Spleen (tissue), 7 donors: ENCODE data around the gene MTLN.

Experiments used
- CTCF ChIP-seq, 11 experiments: fragments of 200-600 bp in 7 of 11; fragments of 450-650 bp in 4 of 11; sonication (generic) in 4 of 11; IDR thresholded peaks in 8 of 11; conservative IDR thresholded peaks in 3 of 11; 1 replicate in 7 of 11; 2 replicates in 4 of 11; pipeline versions ENCODE4 v1.4.0 to v1.8.0; 2016 to 2021; ENCODE audit warnings: antibody characterized with exemption in 11 of 11, inconsistent platforms in 4 of 11, mild to moderate bottlenecking in 1 of 11
- POLR2A ChIP-seq, 3 donors: fragments of 450-650 bp; IDR thresholded peaks; one replicate each; pipeline ENCODE4 v1.5.1; 2017; ENCODE audit warnings: antibody characterized with exemption in 3 of 3, mild to moderate bottlenecking in 1 of 3
- POLR2AphosphoS5 ChIP-seq, 3 donors: sonication (generic); formaldehyde crosslinking; IDR thresholded peaks; one replicate each; pipeline ENCODE4 v1.5.1; 2017; ENCODE audit warnings: antibody characterized with exemption in 3 of 3
- donor health status: DM: no; HTN: no; CAD: no; lungs with moderate emphysema.
- donor health status: DM: no; HTN: no; CAD: no.
- donor health status: DM: no; HTN: no; CAD: no.

GRCh38 chr2:110216199-110216598, 3.9 kb upstream of the MTLN start:
- no peak for TF ChIP-seq POLR2AphosphoS5 (IDR thresholded peaks at IDR 0.05)
- no peak for TF ChIP-seq CTCF (IDR thresholded peaks at IDR 0.05 in 8 of 11, conservative IDR thresholded peaks at IDR 0.05 in 3 of 11)
- no peak for TF ChIP-seq POLR2A (IDR thresholded peaks at IDR 0.05)
